NCI-H345 (cell line): ENCODE data around the gene ZFPM1.
"Not testable (repeated sequence)": the region's sequence is repeated elsewhere in the genome, so short reads cannot be mapped to it uniquely, and the experiment has no call there.

Experiments used
- DNase-seq: peaks from one replicate; lab custom pipeline; 2025; lab: John Stamatoyannopoulos, UW

ZFPM1 gene

DNA sequence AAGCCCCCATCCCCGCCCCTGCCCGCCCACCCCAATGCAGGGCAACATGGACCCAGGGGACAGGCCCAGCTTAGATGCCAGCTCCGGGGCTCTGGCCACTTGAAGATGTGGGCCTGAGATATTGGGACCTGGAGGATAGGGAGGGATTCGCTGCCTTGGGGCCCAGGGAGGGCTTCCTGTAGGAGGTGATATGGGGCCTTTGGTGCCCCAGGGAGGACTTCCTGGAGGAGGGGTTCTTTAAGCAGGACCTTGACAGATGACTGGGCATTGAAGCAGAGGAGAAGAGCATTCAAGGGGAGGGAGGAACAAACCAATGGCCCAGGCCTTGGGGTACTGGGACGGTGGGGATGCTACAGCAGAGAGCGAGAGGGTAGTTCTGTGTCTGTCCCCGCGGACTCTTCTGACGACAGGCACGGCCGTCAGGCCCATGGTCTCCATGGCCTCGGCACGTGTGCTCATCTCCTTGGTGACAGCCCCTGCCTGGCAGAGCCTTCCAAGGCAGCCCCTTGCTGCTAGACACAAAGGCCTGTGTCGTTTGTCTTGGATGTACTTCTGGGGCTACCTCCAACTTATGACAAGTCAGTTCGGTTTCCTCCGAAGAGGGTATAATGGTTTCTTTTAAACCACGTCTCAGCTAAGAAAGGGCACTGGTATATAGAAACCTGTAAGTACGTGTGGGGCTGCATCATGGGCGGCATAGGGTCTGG is 61.6 kb downstream of the ZFPM1 start:
- no peak for DNase-seq

DNA sequence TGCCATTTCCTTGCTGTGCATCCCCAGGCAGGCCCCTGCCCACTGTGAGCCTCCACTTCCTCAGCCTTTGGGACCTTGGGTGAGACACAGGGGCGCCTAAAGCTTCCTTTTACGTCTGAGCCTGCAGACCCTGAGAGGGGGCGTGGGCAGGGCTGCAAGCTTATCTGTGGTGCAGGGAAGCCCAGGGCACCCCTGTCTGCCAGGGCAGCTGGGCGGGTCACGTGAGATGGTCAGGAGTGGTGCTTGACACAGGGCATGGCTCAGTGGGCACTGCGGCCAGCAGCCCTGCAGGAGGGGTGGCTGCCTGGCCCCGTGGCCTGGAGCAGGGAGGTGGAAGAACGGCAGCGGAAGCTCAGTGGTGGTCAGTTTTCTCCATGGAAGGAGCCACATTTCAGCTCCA is 62.3 kb downstream of the ZFPM1 start:
- DNase-seq = no peak

DNA sequence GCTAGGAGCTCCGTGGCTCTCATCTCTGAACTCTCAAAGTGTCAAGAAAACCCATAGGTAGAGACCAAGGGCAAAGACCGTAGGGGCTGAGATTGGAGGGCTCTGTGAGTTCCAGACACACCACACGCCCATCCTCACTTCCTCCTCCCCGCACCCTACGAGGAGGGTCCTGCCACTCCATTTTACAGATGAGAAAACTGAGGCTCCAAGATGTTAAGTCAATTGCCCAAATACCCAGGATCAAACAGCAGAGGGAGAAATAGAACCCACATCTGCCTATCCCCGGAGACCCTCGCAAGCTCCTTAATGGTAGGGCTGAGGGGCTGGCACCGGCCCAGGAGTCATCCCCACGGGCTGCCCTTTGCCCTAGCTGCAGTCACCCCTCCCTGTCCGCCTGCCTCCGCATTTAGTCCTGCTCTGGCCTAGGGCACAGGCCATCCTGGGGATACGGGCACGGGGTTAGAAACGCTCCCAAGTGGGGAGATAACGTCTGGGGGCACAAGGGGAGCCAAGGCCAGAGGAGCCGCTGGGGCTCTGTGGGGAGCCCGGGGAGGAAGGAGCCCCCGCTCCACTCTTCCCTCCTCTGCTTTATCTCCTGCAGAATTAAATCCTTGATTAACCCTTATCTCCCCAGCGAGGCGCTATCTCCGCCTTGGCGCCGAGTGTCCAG is 63.0 kb downstream of the ZFPM1 start:
- no peak for DNase-seq

DNA sequence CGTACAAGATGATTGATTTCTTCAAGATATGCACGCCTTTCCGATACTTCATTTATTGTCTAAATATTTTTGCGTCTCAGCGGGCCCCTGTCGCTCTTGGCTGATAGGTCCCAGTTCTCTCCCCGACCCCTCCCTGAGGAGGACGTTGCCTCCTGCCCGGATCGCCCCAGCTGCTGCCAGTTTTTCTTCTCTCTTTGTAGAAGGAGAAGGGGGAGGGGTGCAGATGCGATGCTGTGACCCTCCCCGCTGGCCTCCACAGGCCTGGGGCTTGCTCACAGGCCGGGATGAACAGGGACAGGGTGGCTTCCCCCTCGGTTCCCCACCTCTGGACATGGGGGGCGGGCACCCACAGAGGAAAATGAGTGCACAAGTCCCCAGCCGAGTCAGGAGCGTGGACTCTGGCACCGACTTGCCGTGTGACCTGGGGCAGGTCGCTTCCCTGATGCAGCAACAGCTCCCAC is 63.6 kb downstream of the ZFPM1 start:
- no peak for DNase-seq

DNA sequence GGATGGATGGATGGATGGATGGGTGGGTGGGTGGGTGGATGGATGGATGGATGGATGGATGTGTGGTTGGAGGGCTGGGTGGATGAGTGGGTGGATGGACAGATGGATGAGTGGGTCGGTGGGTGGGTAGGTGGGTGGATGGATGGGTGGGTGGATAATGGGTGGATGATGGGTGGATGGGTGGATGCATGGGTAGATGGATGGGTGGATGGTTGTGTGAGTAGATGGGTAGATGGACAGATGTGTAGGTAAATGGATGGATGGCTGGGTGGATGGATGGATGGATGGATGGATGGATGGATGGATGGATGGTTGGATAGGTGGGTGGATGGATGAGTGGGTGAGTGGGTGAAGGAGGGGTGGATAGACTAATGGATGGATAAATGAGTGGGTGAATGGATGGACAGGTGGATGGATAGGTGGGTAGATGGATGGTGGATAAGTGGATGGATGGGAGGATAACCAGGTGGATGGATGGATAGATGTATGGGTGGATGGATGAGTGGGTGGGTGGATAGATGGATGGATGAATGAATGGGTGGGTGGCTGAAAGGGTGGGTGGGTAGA is 64.2 kb downstream of the ZFPM1 start:
- DNase-seq = not testable (repeated sequence)

DNA sequence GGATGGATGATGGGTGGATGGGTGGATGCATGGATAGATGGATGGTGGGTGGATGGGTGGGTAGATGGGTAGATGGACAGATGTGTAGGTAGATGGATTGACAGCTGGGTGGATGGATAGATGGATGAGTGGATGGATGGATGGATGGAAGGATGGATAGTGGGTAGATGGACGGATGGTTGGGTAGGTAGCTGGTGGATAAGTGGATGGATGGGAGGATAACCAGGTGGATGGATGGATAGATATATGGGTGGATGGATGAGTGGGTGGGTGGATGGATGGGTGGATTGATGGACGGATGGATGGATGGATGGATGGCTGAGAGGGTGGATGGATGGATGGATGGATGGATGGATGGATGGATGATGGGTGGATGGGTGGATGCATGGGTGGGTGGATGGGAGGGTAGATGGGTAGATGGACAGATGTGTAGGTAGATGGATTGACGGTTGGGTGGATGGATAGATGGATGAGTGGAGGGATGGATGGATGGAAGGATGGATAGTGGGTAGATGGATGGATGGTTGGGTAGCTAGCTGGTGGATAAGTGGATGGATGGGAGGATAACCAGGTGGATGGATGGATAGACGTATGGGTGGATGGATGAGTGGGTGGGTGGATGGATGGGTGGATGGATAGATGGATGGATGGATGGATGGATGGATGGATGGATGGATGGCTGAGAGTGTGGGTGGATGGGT is 65.5 kb downstream of the ZFPM1 start:
- not testable (repeated sequence) for DNase-seq

DNA sequence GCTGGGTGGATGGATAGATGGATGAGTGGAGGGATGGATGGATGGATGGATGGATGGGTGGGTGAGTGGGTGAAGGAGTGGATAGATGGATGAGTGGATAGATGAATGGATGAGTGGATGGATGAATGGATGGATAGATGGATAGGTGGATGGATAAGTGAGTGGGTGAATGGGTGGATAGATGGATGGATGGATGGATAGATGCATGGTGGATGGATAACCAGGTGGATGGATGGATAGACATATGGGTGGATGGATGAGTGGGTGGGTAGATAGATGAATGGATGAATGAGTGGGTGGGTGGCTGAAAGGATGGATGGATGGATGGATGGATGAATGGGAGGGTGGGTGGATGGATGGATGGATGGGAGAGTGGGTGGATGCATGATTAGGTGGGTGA is 66.2 kb downstream of the ZFPM1 start:
- no peak for DNase-seq

DNA sequence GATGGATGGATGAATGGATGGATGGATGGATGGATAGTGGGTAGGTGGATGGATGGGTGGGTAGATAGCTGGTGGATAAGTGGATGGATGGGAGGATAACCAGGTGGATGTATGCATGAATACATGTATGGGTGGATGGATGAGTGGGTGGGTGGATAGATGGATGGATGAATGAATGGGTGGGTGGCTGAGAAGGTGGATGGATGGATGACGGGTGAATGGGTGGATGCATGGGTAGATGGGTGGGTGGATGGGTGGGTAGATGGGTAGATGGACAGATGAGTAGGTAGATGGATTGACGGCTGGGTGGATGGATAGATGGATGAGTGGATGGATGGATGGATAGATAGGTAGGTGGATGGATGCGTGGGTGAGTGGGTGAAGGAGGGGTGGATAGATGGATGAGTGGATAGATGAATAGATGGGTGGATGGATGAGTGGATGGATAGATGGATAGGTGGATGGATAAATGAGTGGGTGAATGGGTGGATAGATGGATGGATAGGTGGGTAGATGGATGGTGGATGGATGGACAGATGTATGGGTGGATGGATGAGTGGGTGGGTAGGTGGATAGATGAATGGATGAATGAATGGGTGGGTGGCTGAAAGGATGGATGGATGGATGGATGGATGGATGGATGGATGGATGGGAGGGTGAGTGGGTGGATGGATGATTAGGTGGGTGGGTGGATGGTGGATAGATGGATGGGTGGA is 67.0 kb downstream of the ZFPM1 start:
- no peak for DNase-seq

DNA sequence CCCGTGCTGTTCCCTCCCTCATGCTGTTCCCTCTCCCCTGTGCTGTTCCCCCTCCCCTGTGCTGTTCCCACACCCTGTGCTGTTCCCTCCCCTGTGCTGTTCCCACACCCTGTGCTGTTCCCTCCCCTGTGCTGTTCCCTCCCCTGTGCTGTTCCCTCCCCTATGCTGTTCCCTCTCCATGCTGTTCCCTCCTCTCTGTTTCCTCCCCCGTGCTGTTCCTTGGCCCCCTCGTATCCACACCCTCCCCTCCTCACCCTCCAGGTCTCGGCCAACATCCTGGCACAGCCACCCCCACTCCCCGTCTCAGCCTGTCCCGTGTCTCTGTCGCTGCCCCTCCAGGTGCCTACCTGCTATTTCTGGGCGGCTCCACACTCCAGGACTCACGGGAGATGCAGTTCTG is 68.6 kb downstream of the ZFPM1 start:
- DNase-seq = no peak

DNA sequence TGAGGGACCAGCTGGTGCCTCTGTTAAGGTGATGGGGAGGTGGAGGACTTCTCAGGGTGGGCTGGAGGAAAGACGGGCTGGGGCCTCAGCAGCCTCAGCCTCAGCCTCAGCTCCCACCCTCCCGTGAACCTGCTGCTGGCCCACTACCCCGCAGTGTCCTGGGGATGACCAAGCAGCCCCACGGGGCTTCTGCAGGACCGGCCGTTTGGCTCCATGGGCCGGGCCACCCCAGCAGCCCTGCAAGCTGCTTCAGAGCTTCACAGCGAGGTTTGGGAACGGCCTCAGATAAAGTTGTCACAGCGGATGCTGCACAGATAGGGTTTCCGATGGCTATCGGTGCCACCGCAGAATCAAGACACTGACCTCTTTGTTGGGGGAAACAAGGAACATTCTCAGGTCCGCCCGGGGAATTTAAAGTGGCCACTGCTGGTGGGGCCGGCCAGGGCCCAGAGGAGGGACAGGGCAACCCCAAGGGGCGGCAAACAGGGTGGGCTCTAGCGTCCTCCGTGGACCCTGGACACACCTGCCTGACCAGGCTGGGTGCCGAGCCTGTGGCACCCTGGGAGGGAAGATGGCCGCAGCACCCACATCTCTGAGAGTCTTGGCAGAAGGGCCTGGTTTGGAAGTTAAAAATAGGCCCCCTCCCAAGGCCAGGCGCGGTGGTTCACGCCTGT is 69.3 kb downstream of the ZFPM1 start:
- no peak for DNase-seq

DNA sequence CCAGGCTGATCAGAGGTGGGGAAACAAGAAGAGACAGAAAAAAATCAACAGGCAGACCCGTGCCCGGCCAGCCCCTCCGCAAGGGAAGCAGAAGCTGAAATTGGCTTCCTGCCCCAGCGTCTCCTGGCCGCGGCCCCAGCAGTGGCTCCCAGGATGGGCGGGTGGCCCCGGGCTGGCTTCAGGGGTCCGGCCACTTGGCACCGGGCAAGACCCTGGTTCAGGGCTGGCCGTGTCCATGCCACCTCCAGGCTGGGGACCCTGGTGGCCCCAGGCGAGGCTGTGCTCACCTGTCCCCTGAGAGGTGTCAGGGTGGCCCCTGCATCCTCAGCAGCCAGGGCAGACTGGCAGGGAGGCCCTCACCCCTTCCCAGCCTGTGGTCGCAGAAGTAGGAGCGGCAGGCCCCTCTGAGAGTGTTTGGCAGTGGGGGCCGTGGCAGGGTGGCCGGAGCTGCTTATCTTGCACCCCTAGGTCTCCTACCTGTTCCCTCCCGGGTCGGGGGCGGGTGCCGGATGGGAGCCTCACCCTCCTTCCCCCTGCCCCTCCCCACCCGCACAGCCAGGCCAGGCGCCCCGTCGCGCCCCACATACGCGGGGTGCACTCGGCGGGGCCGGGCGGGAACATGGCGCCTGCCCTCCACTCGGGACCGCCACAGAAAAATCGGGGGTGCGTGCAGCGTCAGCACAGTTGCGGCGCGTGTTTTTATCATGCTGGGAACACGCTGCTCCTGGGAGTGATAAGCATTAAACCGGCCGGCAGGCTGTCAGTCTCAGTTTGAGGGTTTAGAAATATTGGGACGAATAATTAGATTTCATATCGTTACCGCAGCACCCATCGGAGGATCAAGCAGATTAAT is 70.5 kb downstream of the ZFPM1 start:
- DNase-seq = no peak

DNA sequence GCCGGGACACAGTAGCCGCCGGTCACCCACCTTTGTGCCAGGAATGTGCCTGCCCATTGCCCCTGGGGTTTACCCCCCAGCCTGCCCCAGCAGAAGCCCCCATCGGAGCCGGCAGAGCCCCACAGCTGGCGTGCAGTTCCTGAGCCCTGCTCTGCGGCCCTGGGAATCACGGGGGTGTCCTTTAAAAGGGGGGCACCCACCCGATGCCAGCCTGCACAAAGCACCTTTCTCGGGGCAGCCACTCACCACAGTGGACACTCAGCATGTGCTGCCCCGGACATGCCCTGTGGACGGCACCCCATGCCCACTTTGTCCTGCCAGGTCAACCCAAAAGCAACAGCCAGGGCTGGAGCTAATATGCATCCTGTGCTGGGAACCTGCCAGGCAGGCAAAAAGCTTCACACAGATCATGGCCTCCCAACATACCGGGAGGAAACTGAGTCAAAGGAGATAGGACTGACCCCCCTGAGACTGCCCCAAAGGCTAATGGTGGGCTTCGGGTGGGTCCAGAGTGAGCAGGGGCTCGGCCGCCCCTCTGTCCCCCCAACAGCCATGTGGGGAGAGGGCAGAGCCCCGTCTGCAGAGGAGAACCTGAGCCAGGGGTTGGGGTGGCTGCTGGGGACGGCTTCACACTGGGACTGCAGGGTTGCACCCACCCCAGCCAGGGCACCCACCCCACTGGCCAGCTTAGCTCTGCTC is 71.3 kb downstream of the ZFPM1 start:
- no peak for DNase-seq

DNA sequence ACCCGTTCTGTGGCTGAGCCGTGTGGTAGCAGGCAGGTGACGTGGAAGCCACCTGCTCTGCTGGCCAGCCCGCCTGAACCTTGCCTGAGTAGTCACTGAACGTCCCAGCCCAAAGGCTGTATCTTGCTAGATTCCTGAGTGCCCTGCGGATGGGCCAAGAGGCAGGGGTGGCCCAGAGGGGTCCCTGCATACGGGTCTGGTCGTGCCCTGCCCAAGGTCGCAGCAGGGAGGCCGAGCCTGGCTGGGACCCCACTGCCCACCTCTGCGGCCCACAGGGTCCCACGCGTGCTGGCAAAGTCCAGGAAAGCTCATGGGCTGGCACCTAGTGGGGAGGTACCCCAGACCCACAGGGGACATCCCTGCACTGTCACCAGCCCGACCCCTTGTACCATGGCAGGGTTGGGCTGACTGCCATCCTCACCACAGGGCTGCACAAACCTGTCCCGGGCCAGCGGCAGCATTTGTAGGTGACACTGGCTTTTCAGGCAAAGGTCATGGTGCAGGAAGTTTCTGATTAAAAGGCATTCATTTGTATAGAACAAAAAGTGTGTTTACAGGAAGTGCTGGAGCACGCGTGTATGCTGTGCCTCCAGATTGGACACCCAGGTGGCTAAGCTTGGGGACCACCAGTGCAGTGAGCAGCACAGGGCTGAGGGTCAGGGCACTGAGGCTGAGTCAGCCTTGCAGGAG is 72.0 kb downstream of the ZFPM1 start:
- no peak for DNase-seq

DNA sequence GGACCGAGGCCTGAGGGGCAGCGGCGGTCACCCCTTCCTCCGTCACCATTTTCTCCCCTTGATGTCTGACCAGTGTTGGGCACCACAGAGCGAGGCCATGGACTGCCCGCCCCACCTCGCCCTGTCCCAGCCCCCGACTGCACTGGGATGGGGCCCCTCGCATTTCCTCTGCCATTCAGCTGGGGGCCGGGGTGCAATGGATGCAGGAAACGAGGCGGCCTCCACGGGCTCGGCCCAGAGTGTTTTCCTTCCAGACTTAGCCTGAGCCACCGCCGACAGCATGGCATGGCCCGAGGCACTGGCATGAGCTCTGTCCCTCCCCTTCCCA is 72.5 kb downstream of the ZFPM1 start:
- DNase-seq = no peak

DNA sequence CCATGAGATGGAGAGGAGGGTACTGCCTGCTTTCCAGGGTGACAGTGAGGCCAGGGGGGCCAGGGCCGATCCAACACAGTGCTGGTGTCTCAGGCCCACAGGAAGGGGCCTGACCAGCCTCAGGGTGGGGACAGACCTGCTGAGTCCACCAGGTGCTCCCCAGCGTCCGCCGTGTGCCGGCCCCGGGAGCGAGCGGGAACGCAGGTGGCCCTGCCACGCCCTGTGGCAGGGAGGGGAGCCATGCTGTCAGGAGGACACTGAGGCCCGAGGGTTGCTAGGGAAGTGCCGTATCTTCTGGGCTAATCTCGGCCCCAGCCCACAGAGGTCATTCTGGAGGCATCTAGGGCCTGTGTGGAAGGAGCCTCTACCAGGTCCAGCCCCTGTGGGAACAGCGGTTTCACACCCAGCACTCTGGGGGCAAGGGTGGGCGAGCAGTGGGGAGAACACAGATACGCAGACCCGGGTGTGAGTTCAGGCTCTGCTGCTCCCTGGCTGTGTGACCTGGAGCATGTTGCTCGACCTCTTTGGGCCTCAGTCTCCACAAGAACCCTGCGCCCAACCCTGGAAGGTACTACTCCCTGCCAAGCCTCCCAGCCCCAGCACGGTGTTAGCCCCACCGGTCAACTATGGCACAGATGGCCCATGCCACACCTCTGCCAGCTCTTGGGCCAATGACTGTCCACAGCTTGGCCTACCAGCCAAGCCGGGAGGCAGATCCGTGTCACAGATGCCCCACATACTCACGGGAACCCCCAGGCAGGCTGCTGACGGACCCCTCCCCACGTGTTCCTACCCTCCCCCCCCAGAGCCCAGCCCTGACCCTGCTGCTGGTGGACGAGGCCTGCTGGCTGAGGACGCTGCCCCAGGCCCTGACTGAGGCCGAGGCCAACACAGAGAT is 73.2 kb downstream of the ZFPM1 start:
- DNase-seq = no peak

DNA sequence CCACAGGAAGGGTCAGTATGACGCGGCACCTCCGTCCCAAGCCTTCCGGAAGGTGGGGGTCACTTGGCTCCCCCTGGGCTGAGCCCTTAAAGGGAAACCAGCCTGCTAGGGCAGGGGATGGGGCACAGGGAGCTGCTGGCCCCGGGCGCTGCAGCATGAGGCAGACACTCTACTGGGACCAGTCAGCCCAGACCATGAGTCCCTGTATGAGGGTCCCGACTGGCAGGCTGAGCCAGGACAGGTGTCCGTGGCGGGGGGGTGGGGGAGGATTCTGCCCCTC is 73.8 kb downstream of the ZFPM1 start:
- DNase-seq = no peak

DNA sequence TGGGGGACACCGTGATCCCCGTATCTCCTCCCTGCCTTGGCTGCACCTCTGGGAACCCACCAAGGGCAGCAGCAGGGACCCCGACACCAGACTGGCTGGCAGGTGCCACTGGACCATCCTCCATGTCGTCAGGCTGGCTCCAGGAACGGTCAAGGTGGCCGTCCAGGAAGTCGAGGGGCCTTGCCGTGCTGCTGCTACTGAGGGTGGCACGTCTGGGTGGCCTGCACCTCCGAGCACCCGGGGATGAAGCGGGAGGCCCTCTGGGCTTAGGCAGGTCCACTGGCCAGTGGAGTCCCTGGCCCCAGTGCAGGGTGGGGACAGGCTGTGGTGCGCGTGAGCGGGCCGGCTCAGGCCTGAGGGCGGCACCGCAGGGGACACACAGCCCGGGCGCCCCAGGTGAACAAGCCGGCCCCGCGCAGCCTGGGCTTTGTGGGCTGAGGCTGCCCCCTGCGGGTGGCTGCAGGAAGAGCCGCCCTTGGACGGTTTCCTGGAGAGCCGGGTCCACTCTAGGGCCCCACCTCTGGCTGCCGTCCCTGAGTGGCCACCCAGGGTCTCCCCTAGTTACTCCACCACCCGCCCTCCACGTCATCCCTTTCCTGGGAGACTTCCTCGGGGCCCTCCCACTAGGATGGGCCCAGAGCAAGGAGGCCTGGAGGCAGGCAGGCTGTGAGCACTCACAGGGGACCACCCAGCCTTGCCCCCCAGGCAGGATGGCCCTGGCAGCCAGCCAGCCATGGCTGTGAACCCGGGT is 74.3 kb downstream of the ZFPM1 start:
- DNase-seq = no peak
